ENCODE results near the gene CNKSR1. TPM values are rescaled to one million over a fixed set of nuclear protein-coding genes. Genes with fewer than 3 reads are reported as not detected.

Gene CNKSR1
- total RNA-seq, 6 donors from 2014 or later = 20.4 to 98.5 (median 43.1) TPM

DNA sequence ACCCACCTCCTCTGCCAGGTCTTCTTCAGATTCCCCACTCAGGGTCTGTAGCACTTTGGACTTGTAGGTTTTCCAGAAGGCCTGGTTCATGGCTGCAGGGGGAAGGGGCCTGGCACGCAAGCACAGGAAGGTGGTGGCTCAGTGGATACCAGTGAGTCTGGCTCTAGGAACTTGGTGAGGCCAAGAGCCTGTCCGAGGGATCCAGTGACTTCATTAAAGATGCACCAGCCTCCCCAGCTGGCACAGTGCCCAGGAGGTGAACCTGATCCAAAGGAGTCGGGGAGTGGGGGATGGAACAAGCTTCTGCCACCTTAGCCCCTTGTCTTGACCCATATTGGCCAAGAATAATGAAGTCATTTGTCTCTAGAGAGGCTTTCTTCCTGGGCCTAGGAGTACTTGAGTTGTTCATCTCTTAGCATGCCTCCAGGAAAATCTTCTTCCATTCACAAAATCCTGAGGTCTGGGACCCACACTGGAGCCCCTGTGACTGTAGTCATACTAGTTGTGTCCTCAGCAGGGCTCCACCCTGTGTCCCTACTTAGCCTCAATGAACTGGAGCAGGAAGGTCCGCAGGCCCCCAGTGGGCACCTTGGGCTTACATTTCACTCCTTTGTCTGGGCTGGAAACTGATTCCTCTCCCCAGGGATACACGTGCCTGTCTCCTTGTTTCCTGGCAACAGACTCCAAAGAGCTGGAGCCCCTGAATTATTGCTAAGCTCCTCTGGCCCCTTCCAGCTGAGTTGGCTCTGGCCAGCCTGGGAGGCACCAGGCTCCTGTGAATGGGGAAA, 8.7 kb upstream of the CNKSR1 start, which contains the start of gene C1orf232:
TSS of gene C1orf232 (minus strand) at position 554 of the 788 bp plus-strand sequence. CDS start at position 90, 464 bp downstream.
- no peak for DNase-seq
- peak within 1 kb of the TSS; percentile 64 to 89 (median 74) for H3K27ac ChIP-seq
- ATAC-seq (ENCODE audit: low FRiP score in 2 of 2) = no peak
- peak within 1 kb of the TSS; percentile 73 to 96 (median 76) for H3K4me3 ChIP-seq
- no peaks in the 10 kb centered on the region for H3K9me3 ChIP-seq
- TF ChIP-seq POLR2A (IDR thresholded peaks at IDR 0.05) = no peak
- TF ChIP-seq, protein P1, sequence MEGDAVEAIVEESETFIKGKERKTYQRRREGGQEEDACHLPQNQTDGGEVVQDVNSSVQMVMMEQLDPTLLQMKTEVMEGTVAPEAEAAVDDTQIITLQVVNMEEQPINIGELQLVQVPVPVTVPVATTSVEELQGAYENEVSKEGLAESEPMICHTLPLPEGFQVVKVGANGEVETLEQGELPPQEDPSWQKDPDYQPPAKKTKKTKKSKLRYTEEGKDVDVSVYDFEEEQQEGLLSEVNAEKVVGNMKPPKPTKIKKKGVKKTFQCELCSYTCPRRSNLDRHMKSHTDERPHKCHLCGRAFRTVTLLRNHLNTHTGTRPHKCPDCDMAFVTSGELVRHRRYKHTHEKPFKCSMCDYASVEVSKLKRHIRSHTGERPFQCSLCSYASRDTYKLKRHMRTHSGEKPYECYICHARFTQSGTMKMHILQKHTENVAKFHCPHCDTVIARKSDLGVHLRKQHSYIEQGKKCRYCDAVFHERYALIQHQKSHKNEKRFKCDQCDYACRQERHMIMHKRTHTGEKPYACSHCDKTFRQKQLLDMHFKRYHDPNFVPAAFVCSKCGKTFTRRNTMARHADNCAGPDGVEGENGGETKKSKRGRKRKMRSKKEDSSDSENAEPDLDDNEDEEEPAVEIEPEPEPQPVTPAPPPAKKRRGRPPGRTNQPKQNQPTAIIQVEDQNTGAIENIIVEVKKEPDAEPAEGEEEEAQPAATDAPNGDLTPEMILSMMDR (IDR thresholded peaks at IDR 0.05) = no peak
- TF ChIP-seq POLR2AphosphoS5 (IDR thresholded peaks at IDR 0.05) = no peak
- no peak for TF ChIP-seq EP300 (IDR thresholded peaks at IDR 0.05)
- WGBS, 2 donors = 85 to 90% methylated on average over 3 to 5 of the region's 5 CpGs
- H3K27me3 ChIP-seq = no peaks in the 10 kb centered on the region
- peaks cover 17 to 31% (median 22%) of the 10 kb centered on the region in 4 donors for H3K4me1 ChIP-seq
- H3K36me3 ChIP-seq = peaks cover 0 to 7% (median 0%) of the 10 kb centered on the region in 4 donors

DNA sequence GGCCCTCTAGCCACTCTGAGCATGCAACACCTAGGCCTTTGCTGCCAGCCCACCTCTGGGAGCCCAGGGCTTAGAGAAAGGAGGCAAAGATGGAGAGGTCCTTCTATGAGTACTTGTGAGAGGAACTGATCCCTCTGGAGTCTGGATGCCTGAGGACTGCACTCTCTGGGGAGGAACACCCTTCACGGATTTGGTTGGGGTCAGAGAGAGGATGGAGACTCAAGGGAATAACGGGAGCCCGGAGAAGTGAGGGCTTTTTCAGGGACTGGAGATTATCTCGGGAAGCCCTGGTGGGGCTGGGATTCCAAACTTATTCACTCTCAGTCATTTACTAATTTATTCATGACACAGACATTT, 8.1 kb upstream of the CNKSR1 start:
- no peaks in the 10 kb centered on the region for H3K9me3 ChIP-seq
- WGBS, 2 donors = 70 to 74% methylated on average over 4 of the region's 4 CpGs
- H3K4me3 ChIP-seq = peak overlapping the region in 2 of 4 donors; percentile 73 to 96
- no peaks in the 10 kb centered on the region for H3K27me3 ChIP-seq
- H3K27ac ChIP-seq = peak overlapping the region in 3 of 4 donors; percentile 70 to 89 (median 78)
- ATAC-seq (ENCODE audit: low FRiP score in 2 of 2) = no peak
- TF ChIP-seq EP300 (IDR thresholded peaks at IDR 0.05) = no peak
- TF ChIP-seq POLR2A (IDR thresholded peaks at IDR 0.05) = no peak
- TF ChIP-seq POLR2AphosphoS5 (IDR thresholded peaks at IDR 0.05) = no peak
- no peak for DNase-seq
- peaks cover 14 to 26% (median 18%) of the 10 kb centered on the region in 4 donors for H3K4me1 ChIP-seq
- peaks cover 0 to 7% (median 0%) of the 10 kb centered on the region in 4 donors for H3K36me3 ChIP-seq

DNA sequence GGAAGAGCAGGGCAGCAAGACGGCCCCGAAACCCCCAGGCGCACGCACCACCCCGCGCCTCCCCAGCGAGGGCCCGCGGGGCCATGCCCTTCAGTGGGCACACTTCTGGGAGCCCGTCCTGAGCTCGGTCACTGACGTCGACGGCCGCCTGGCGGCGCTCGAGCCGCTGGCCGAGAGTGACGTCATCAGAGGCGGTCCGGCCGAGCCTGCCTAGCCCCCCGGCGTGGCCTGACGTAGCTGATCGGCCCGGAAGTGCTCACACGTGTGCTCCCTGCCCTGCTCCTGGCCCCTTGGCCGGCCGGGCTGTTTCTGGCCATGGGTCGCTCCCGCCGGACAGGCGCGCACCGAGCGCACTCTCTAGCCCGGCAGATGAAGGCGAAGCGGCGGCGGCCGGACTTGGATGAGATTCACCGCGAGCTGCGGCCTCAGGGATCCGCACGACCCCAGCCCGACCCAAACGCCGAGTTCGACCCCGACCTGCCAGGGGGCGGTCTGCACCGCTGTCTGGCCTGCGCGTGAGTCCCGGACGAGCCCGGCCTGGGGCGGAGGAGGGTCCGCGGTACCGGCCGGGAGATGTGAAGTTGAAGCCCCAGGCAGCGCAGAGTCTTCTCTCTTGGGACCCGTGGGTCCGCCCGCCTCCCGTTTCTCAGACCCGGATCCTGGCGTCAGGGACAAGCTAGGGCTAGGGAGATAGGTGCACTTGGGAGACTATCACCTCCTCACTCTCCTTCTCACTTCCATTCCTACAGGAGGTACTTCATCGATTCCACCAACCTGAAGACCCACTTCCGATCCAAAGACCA, 7.4 kb upstream of the CNKSR1 start, which contains the start of gene ZNF593:
TSS of gene ZNF593 (plus strand) at position 240 of the 803 bp plus-strand sequence. CDS start at position 316, 76 bp downstream.
- TF ChIP-seq, protein P1 (IDR thresholded peaks at IDR 0.05) = peak; percentile 88 to 99 (median 99)
- TF ChIP-seq POLR2A (IDR thresholded peaks at IDR 0.05) (peak in 2 of 4 donors; percentile 67 to 69), EP300 (IDR thresholded peaks at IDR 0.05) (peak in 1 of 4 donors; percentile 25), POLR2AphosphoS5 (IDR thresholded peaks at IDR 0.05) (peak; percentile 71 to 82)
- peak; percentile 96 to 99 for DNase-seq
- Histone ChIP-seq H3K4me3 (peak within 1 kb of the TSS; percentile 73 to 96 (median 76)), H3K4me1 (peaks cover 9 to 20% (median 14%) of the 10 kb centered on the region in 4 donors), H3K9me3 (no peaks in the 10 kb centered on the region), H3K27me3 (no peaks in the 10 kb centered on the region), H3K27ac (peak within 1 kb of the TSS; percentile 64 to 89 (median 74)), H3K36me3 (peaks cover 0 to 7% (median 0%) of the 10 kb centered on the region in 4 donors)
- ATAC-seq (ENCODE audit: low FRiP score in 2 of 2) = peak; percentile 93 to 98
- WGBS, 2 donors = 2 to 5% methylated on average over 8 to 24 of the region's 76 CpGs

DNA sequence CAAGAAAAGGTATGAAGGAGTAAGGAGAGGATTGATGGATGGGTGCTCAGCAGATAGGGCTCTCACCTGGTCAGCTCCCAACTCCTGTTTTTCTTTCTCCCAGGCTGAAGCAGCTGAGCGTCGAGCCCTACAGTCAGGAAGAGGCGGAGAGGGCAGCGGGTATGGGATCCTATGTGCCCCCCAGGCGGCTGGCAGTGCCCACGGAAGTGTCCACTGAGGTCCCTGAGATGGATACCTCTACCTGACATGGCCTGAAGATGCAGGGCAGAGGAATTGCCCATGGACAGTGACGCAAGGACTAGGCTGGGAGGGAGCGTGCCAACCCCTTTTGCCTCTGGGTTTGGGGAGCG, 6.8 kb upstream of the CNKSR1 start:
- WGBS, 2 donors = 72 to 79% methylated on average over 8 to 9 of the region's 9 CpGs
- ATAC-seq (ENCODE audit: low FRiP score in 2 of 2) = no peak
- Histone ChIP-seq H3K27ac (peak overlapping the region in 3 of 4 donors; percentile 70 to 89 (median 78)), H3K4me1 (peaks cover 9 to 17% (median 13%) of the 10 kb centered on the region in 4 donors), H3K36me3 (peaks cover 0 to 7% (median 0%) of the 10 kb centered on the region in 4 donors), H3K9me3 (no peaks in the 10 kb centered on the region), H3K27me3 (no peaks in the 10 kb centered on the region), H3K4me3 (peak overlapping the region; percentile 73 to 96 (median 76))
- TF ChIP-seq, protein P1 (IDR thresholded peaks at IDR 0.05) = no peak
- no peak for TF ChIP-seq POLR2AphosphoS5 (IDR thresholded peaks at IDR 0.05)
- no peak for TF ChIP-seq EP300 (IDR thresholded peaks at IDR 0.05)
- TF ChIP-seq POLR2A (IDR thresholded peaks at IDR 0.05) = no peak
- no peak for DNase-seq
